ENCODE results near the gene TGFB1. TPM values are rescaled to one million over a fixed set of nuclear protein-coding genes. Genes with fewer than 3 reads are reported as not detected.

The TGFB1 gene
- total RNA-seq, 1 experiment from 2014 or later = 54.6 TPM

GRCh38 chr19:41367848-41368301 is 14.2 kb upstream of the TGFB1 start:
- Histone ChIP-seq H3K9me2 (ENCODE audit: insufficient read depth) (no peaks in the 10 kb centered on the region), H3K4me3 (replicated peaks in 1 of 2; ENCODE audit: low read depth in 1 of 2, low read length in 2 of 2) (no peak overlapping the region), H3K36me3 (ENCODE audit: control insufficient read depth in 1 of 2, insufficient read depth in 2 of 2, low read length in 2 of 2) (no peaks in the 10 kb centered on the region), H3K4me2 (ENCODE audit: low read length) (peak overlapping the region; percentile 32), H3K4me1 (ENCODE audit: control insufficient read depth in 1 of 2, insufficient read depth in 2 of 2, low read length in 2 of 2) (peaks cover 8 to 45% of the 10 kb centered on the region in 2 experiments; a peak in 3 of 4 replicates), H2AFZ (ENCODE audit: low read depth, low read length, poor library complexity, severe bottlenecking) (no peak overlapping the region), H3K9me3 (ENCODE audit: control insufficient read depth in 1 of 2, insufficient read depth in 1 of 2, low read depth in 1 of 2, low read length in 2 of 2) (no peaks in the 10 kb centered on the region), H3K27ac (ENCODE audit: low read depth, low read length) (no peak overlapping the region), H4K20me1 (ENCODE audit: insufficient read depth) (no peaks in the 10 kb centered on the region), H3K9ac (ENCODE audit: low read length) (peak overlapping the region; percentile 27; the same call in 1 of the 2 replicates), H3K27me3 (ENCODE audit: insufficient read depth, low read length) (no peaks in the 10 kb centered on the region), H3K79me2 (ENCODE audit: insufficient read depth, low read length) (peaks cover 12% of the 10 kb centered on the region; the same call in 1 of the 2 replicates)
- ATAC-seq (no peak), DNase-seq (ENCODE audit: low read depth, low spot score) (no peak)
- TF ChIP-seq CTCF (IDR thresholded peaks at IDR 0.05 in 2 of 3, conservative IDR thresholded peaks at IDR 0.05 in 1 of 3; ENCODE audit: borderline replicate concordance in 1 of 3, insufficient read depth in 1 of 3, low read depth in 2 of 3, low read length in 2 of 3) (no peak), SP1 (IDR thresholded peaks at IDR 0.05; ENCODE audit: low read depth) (no peak), EZH2 (IDR thresholded peaks at IDR 0.05) (no peak), RAD21 (IDR thresholded peaks at IDR 0.05; ENCODE audit: low read depth) (no peak), POLR2A (IDR thresholded peaks at IDR 0.05; ENCODE audit: borderline replicate concordance, extremely low read depth, insufficient read depth, insufficient read length) (no peak), ZBTB33 (IDR thresholded peaks at IDR 0.05; ENCODE audit: extremely low read depth, insufficient replicate concordance, low read length) (no peak), JUND (IDR thresholded peaks at IDR 0.05) (no peak), MAX (IDR thresholded peaks at IDR 0.05) (no peak), ZFX (IDR thresholded peaks at IDR 0.05) (no peak)
- intact Hi-C loops (cut with micrococcal nuclease) = no loop called here
- ChIA-PET POLR2A (no interaction called here), RAD21 (ENCODE audit: low non-redundant PET in 1 of 2, low total read pairs in 2 of 2, uncharacterized antibody in 2 of 2, unreplicated experiment in 2 of 2) (no interaction called here), CTCF (interaction anchor here (0.6 kb wide), 1 partner anchor 469 kb away, joined by 3 read pairs; no protein-coding TSS in a partner anchor)
- no TSS peak for BruUV-seq (replicated peaks)
